ENCODE results near the gene MSI2. TPM values are rescaled to one million over a fixed set of nuclear protein-coding genes. Genes with fewer than 3 reads are reported as not detected.

MSI2 gene
- total RNA-seq, 4 donors from 2014 or later: 14.9 to 24.4 (median 19.8) TPM

DNA sequence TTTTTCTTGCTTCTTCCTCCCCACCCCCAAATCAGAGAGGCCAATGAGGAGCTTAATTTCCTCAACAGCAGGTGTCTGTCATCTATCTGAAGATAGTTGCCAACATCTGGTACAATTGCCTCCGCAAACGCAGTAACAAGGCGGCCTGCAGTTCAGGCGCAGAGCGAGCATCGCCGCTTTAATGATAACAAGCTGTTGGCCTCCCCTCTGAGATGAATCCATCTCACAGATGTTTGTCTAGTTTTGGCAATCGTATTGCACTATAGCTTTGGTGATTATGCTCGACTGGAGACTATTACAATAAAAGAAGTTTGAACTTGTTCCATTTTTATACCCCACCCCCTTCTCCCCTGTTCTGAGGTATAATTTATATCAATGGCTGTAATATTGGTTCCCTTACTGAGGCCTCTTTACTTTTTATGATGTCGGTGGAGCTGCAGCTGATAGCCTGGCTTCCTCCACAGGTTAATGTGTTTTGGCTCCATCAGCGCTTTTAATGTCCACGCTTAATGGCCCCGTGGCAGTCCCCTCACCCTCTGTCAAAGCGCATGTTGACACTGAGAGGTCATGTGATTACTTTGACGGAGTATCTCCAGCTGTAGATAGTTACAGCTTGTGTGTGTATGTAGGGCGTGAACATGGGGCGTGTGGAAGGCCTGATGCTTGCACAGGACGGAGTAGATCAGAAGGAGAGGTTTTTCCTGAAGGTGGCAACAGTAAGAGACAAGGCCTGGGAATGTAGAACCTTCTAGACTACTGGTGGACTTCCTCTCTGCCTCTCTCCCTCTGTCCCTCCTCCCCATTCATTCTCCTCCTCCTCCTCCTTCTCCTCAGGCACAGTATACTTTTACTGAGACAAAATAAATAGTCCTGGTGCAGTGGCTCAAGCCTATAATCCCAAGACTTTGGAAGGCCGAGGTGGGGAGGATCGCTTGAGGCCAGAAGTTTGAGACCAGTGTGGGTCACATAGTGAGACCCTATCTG is 164.7 kb downstream of the MSI2 start:
- TF ChIP-seq, protein P1, sequence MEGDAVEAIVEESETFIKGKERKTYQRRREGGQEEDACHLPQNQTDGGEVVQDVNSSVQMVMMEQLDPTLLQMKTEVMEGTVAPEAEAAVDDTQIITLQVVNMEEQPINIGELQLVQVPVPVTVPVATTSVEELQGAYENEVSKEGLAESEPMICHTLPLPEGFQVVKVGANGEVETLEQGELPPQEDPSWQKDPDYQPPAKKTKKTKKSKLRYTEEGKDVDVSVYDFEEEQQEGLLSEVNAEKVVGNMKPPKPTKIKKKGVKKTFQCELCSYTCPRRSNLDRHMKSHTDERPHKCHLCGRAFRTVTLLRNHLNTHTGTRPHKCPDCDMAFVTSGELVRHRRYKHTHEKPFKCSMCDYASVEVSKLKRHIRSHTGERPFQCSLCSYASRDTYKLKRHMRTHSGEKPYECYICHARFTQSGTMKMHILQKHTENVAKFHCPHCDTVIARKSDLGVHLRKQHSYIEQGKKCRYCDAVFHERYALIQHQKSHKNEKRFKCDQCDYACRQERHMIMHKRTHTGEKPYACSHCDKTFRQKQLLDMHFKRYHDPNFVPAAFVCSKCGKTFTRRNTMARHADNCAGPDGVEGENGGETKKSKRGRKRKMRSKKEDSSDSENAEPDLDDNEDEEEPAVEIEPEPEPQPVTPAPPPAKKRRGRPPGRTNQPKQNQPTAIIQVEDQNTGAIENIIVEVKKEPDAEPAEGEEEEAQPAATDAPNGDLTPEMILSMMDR (IDR thresholded peaks at IDR 0.05): no peak
- no peak for ATAC-seq (ENCODE audit: low FRiP score)
- DNase-seq (ENCODE audit: low spot score): no peak

DNA sequence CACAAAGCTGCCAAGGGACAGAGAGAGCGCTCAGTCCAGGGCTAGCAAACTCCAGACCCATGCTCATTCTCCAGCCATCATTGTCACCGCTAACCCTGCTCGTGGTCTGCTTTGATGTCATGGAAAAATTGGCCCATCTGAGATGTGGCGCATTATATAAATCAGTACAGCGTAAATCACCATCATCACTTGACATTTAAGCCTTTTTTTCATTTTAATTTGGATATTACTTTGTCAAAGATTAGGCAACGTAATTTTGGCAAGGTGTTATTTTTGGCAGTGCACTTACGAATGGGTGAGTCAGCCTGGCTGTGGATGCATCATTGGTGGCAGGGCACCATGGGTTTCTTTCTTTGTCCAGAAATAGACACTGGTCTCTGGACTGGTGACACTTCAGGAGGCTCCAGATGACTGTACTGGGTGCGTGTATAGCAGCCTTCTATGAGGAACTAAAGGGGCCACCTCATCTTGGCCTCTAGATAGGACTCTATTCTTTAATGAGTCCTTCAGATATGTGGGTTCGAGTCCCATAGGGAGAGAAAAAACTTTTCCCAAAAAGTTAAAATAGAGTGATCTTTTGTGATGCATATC is 166.3 kb downstream of the MSI2 start:
- peak; percentile 68 for ATAC-seq (ENCODE audit: low FRiP score)
- TF ChIP-seq, protein P1 (IDR thresholded peaks at IDR 0.05): no peak
- no peak for DNase-seq (ENCODE audit: low spot score)

DNA sequence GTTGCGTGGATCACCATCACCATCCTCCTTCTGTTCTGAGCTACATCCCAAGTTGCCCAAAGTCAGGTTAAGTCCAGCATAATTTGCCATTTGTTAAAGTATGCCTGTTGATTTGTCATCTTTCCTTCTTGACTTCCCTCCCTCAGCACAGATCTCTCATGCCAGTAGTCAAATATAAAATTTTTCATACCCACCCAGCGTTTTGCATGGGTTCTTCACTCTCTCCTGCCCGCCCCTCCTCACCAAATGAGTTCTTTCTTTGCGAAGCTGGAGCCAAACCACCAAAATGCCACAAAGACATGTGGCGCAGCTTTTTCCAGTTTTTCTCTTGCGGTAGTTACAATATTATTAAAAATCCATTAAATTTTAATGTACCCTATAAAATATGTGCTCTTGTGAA is 167.2 kb downstream of the MSI2 start:
- TF ChIP-seq, protein P1 (IDR thresholded peaks at IDR 0.05): no peak
- no peak for DNase-seq (ENCODE audit: low spot score)
- ATAC-seq (ENCODE audit: low FRiP score): no peak

DNA sequence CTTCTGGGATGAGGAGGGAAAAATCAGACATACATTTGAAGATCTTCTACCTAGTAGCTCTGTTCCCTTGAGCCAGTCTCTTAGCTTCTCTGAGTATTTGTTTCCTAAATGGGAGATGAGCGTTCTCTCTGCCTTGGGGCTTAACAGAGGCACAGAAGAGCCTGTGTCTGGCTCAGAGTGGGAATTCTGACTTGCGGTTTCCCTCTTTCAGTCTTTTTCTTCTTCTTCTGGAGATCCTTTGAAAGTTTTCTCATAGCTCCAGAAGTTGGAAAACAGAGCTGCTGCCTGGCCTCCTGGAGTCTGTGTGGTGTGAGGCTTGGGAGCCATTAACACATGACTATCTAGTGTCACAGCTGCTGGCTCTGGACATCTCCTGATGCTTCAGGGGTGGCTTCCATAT is 167.9 kb downstream of the MSI2 start:
- TF ChIP-seq, protein P1 (IDR thresholded peaks at IDR 0.05): no peak
- no peak for DNase-seq (ENCODE audit: low spot score)
- no peak for ATAC-seq (ENCODE audit: low FRiP score)

DNA sequence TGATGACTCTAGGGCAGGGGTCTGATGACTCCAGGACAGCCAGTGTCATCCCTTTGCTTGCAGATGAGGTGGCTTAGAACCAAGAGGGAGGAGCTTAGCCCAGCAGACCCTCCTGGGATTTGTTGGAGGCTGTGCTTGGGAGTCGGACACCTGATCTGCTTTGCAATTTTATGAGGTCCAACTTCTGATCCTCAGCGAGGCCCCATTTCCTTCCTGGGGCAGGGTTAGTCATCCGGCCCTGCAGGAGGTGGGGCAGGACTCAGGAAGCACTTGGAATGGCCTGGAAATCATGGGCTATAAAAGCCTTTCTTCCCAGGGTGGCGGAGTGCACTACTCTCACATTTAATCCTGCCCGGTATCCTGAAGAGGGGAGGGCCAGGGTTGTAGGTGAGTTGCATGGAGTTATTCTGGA is 168.5 kb downstream of the MSI2 start:
- no peak for DNase-seq (ENCODE audit: low spot score)
- TF ChIP-seq, protein P1 (IDR thresholded peaks at IDR 0.05): no peak
- no peak for ATAC-seq (ENCODE audit: low FRiP score)

DNA sequence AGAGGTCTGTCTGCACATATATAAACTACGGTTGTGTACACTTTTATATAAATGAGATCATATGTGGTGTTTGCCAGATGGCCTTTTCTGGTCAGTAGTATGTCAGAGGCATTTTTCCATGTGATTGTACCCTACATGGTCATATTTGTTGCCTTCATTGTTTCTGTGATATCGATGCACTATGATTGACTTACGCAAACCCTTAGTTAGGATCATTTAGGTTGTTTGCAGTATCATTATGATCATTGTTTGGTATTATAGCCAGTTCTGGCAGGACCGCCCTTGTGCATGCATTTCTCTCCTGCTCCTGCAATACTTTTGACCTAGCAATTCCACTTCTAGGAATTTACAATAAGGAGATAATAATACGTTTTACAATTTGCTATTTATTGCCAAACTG is 169.1 kb downstream of the MSI2 start:
- ATAC-seq (ENCODE audit: low FRiP score) (no peak), DNase-seq (ENCODE audit: low spot score) (no peak)
- TF ChIP-seq, protein P1 (IDR thresholded peaks at IDR 0.05): no peak
